Limb (tissue), 2 donors: ENCODE results near the gene DLX1.
"Not testable (repeated sequence)": the region's sequence is repeated elsewhere in the genome, so short reads cannot be mapped to it uniquely, and the experiment has no call there.

Source experiments
- DNase-seq, 2 donors: peaks; one replicate each; pipeline ENCODE4 v3.0.0-alpha.2; 2016; ENCODE audit errors: extremely low spot score in 2 of 2

Gene DLX1

GRCh38 chr2:172085460-172086159, at the start of gene DLX1:
DLX1 (plus strand) TSS chr2:172085507; CDS start chr2:172085678, 171 bp downstream.
- DNase-seq = peak in 1 of 2 donors; percentile 63

- no peak for DNase-seq
Observed at GRCh38 chr2:172038121-172038520, 47.2 kb upstream of the DLX1 start.

GRCh38 chr2:172038604-172039003, 46.7 kb upstream of the DLX1 start:
- no peak for DNase-seq

- no peak for DNase-seq
Observed at GRCh38 chr2:172039011-172039704, 46.1 kb upstream of the DLX1 start.

- no peak for DNase-seq
Observed at GRCh38 chr2:172040311-172040710, 45.0 kb upstream of the DLX1 start.

- DNase-seq = no peak
Observed at GRCh38 chr2:172046080-172046678, 39.1 kb upstream of the DLX1 start.

- no peak for DNase-seq
Observed at GRCh38 chr2:172046866-172047565, 38.3 kb upstream of the DLX1 start.

- DNase-seq = no peak
Observed at GRCh38 chr2:172047566-172048507, 37.5 kb upstream of the DLX1 start.

GRCh38 chr2:172048508-172049503, 36.5 kb upstream of the DLX1 start:
- no peak for DNase-seq

GRCh38 chr2:172049567-172050120, 35.7 kb upstream of the DLX1 start:
- no peak for DNase-seq

GRCh38 chr2:172050479-172051125, 34.7 kb upstream of the DLX1 start:
- DNase-seq = no peak

GRCh38 chr2:172052000-172052983, 33.0 kb upstream of the DLX1 start:
- DNase-seq = no peak

- no peak for DNase-seq
Observed at GRCh38 chr2:172053486-172053885, 31.8 kb upstream of the DLX1 start.

- no peak for DNase-seq
Observed at GRCh38 chr2:172056293-172056692, 29.0 kb upstream of the DLX1 start.

GRCh38 chr2:172058660-172059059, 26.6 kb upstream of the DLX1 start:
- DNase-seq = no peak

GRCh38 chr2:172060118-172060517, 25.2 kb upstream of the DLX1 start:
- DNase-seq = not testable (repeated sequence)

GRCh38 chr2:172062402-172063004, 22.8 kb upstream of the DLX1 start:
- no peak for DNase-seq
